ENCODE data around the gene ARL4A. TPM values are rescaled to one million over a fixed set of nuclear protein-coding genes. Genes with fewer than 3 reads are reported as not detected.

The ARL4A gene, protein sequence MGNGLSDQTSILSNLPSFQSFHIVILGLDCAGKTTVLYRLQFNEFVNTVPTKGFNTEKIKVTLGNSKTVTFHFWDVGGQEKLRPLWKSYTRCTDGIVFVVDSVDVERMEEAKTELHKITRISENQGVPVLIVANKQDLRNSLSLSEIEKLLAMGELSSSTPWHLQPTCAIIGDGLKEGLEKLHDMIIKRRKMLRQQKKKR
- 18.6 and 26.7 TPM in 2 replicates for total RNA-seq

DNA sequence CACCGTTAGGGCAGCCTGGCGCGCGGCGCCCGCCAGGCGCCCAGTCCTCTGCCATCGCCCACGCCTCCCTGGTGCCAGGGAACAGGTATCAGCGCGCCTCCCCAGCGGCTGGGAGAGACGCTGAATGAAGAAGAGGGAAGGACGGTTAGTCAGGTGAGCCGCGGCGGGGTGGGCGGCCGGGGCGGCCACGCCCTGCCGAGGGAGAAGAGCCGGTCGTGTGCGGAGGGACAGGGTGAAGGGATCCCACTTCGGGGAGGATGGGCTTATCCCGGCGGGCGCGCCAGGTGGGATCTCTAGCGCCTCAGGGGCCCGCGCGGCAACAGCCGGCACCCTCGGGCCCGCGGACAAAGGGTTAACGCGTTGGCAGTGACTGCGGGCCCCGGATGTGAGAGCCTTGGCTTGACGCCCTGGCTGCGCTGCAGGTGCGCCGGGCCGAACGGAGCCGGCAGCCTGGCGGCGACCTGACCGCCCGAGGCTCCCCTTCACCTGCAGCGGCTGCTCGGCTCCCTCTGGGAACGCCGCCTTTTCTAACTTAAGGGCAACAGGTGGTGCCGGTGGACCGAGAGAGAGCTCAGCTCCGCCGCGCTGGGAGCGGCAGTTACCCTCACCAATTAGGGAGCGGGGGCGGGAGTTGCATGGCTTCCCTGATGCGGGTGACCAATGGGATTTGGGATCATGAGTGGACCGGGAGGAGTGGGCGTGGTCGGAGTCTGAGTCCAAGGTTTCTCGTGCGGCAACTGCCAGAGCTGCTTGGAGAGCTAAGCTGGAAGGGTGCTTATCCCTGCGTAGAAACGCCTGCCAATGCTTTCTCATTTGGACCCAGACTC is at the start of gene ARL4A:
Gene ARL4A, plus strand, starts transcription at position 743 of the 827 bp plus-strand sequence. CDS start 622 bp downstream, outside the sequence.

Other genes starting within 250 kb of the ARL4A start
- gene SCIN, start 116.9 kb upstream of the ARL4A start, total RNA-seq: not detected in 2 replicates